Nephron (organoid): ENCODE results near the gene AOPEP.

ENCODE experiments used
- H3K27ac Mint-ChIP-seq, 3 experiments: 2 replicates each; pipeline ENCODE4 v1.8.0; 2020; ENCODE audit warnings: mixed read lengths in 3 of 3, mild to moderate bottlenecking in 2 of 3, moderate library complexity in 1 of 3
- H3K27me3 Mint-ChIP-seq: 2 replicates; pipeline ENCODE4 v1.8.0; 2021; ENCODE audit warnings: low read depth, mild to moderate bottlenecking, moderate library complexity, mixed read lengths
- H3K36me3 Mint-ChIP-seq: 2 replicates; pipeline ENCODE4 v1.8.0; 2020; ENCODE audit warnings: low read depth, mixed read lengths
- H3K4me1 Mint-ChIP-seq: 2 replicates; pipeline ENCODE4 v1.8.0; 2020; ENCODE audit warnings: mixed read lengths
- H3K4me3 Mint-ChIP-seq, 3 experiments: 2 replicates each; pipeline ENCODE4 v1.8.0; 2020; ENCODE audit warnings: mild to moderate bottlenecking in 3 of 3, mixed read lengths in 3 of 3, moderate library complexity in 2 of 3
- H3K9me3 Mint-ChIP-seq: 2 replicates; pipeline ENCODE4 v1.8.0; 2020; ENCODE audit warnings: mixed read lengths
- CTCF ChIP-seq, 3 experiments: fragments of 200-600 bp; sonication (generic); IDR thresholded peaks; one replicate each; pipeline ENCODE4 v1.5.0; 2021; ENCODE audit warnings: antibody characterized with exemption in 3 of 3; ENCODE audit not compliant: unreplicated experiment in 3 of 3

AOPEP gene

GRCh38 chr9:94982211-94982610 is 255.7 kb downstream of the AOPEP start:
- H3K9me3 Mint-ChIP-seq = no peaks in the 10 kb centered on the region
- H3K4me1 Mint-ChIP-seq = peaks cover 44% of the 10 kb centered on the region
- peaks cover 5% of the 10 kb centered on the region for H3K36me3 Mint-ChIP-seq
- no peak for TF ChIP-seq CTCF (IDR thresholded peaks at IDR 0.05; ENCODE audit: unreplicated experiment in 3 of 3)
- no peak overlapping the region for H3K4me3 Mint-ChIP-seq
- peak overlapping the region; percentile 61 to 67 (median 63) for H3K27ac Mint-ChIP-seq
- H3K27me3 Mint-ChIP-seq = no peaks in the 10 kb centered on the region

GRCh38 chr9:94983552-94983951 is 257.1 kb downstream of the AOPEP start:
- H3K4me3 Mint-ChIP-seq = no peak overlapping the region
- H3K27me3 Mint-ChIP-seq = no peaks in the 10 kb centered on the region
- TF ChIP-seq CTCF (IDR thresholded peaks at IDR 0.05; ENCODE audit: unreplicated experiment in 3 of 3) = no peak
- H3K36me3 Mint-ChIP-seq = peaks cover 11% of the 10 kb centered on the region
- peaks cover 2% of the 10 kb centered on the region for H3K9me3 Mint-ChIP-seq
- H3K4me1 Mint-ChIP-seq = peaks cover 30% of the 10 kb centered on the region
- H3K27ac Mint-ChIP-seq = peak overlapping the region; percentile 8 to 76 (median 15)

- Mint-ChIP-seq H3K27ac (no peak overlapping the region), H3K27me3 (no peaks in the 10 kb centered on the region), H3K9me3 (peaks cover 2% of the 10 kb centered on the region), H3K4me1 (peaks cover 24% of the 10 kb centered on the region), H3K4me3 (no peak overlapping the region), H3K36me3 (peaks cover 14% of the 10 kb centered on the region)
- no peak for TF ChIP-seq CTCF (IDR thresholded peaks at IDR 0.05; ENCODE audit: unreplicated experiment in 3 of 3)
Observed at GRCh38 chr9:94984891-94985476, 258.5 kb downstream of the AOPEP start.

- Mint-ChIP-seq H3K9me3 (peaks cover 2% of the 10 kb centered on the region), H3K27me3 (no peaks in the 10 kb centered on the region), H3K4me3 (no peak overlapping the region)
Observed at GRCh38 chr9:94985649-94986048, 259.1 kb downstream of the AOPEP start.

GRCh38 chr9:94987731-94988130 is 261.2 kb downstream of the AOPEP start:
- no peak overlapping the region for H3K4me3 Mint-ChIP-seq
- H3K27me3 Mint-ChIP-seq = no peaks in the 10 kb centered on the region
- no peak overlapping the region for H3K27ac Mint-ChIP-seq
- peaks cover 16% of the 10 kb centered on the region for H3K36me3 Mint-ChIP-seq
- H3K4me1 Mint-ChIP-seq = peaks cover 12% of the 10 kb centered on the region
- no peak for TF ChIP-seq CTCF (IDR thresholded peaks at IDR 0.05; ENCODE audit: unreplicated experiment in 3 of 3)
- peaks cover 2% of the 10 kb centered on the region for H3K9me3 Mint-ChIP-seq

More at GRCh38 chr9:94985649-94986048, 259.1 kb downstream of the AOPEP start:
- Mint-ChIP-seq H3K4me1 (peaks cover 17% of the 10 kb centered on the region), H3K27ac (no peak overlapping the region), H3K36me3 (peaks cover 16% of the 10 kb centered on the region)
- no peak for TF ChIP-seq CTCF (IDR thresholded peaks at IDR 0.05; ENCODE audit: unreplicated experiment in 3 of 3)

- Mint-ChIP-seq H3K27me3 (no peaks in the 10 kb centered on the region), H3K4me1 (peaks cover 41% of the 10 kb centered on the region), H3K4me3 (no peak overlapping the region), H3K27ac (peak overlapping the region; percentile 96), H3K9me3 (peaks cover 2% of the 10 kb centered on the region), H3K36me3 (peaks cover 16% of the 10 kb centered on the region)
- TF ChIP-seq CTCF (IDR thresholded peaks at IDR 0.05; ENCODE audit: unreplicated experiment in 3 of 3) = no peak
Observed at GRCh38 chr9:94990897-94991561, 264.5 kb downstream of the AOPEP start.
